NCI-H187 treated with DMSO at 0.1 percent for 48 hours (cell line): ENCODE measurements around the gene PCDHB10.
"Not testable (repeated sequence)": the region's sequence is repeated elsewhere in the genome, so short reads cannot be mapped to it uniquely, and the experiment has no call there.

Experiments used
- DNase-seq: peaks from one replicate; lab custom pipeline; 2025; lab: John Stamatoyannopoulos, UW

Gene PCDHB10

DNA sequence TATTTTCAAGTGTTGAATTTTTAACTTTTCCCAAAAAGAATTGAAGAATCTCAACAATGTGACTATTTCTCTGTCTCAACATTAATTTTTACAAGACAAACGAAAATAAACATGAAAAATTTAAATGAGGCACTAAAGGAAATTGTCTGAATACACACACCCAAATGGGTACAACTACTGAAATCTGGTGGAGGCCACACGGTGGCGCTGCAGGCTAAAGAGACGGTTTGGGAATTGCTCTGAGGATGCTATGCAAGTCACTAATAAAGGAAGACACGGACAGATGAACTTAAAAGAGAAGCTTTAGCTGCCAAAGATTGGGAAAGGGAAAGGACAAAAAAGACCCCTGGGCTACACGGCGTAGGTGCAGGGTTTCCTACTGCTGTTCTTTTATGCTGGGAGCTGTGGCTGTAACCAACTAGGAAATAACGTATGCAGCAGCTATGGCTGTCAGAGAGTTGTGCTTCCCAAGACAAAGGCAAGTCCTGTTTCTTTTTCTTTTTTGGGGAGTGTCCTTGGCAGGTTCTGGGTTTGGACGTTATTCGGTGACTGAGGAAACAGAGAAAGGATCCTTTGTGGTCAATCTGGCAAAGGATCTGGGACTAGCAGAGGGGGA lies at the start of gene PCDHB10:
TSS of gene PCDHB10 (plus strand) at position 244 of the 616 bp plus-strand sequence. CDS start at position 444, 200 bp downstream.
- no peak for DNase-seq

DNA sequence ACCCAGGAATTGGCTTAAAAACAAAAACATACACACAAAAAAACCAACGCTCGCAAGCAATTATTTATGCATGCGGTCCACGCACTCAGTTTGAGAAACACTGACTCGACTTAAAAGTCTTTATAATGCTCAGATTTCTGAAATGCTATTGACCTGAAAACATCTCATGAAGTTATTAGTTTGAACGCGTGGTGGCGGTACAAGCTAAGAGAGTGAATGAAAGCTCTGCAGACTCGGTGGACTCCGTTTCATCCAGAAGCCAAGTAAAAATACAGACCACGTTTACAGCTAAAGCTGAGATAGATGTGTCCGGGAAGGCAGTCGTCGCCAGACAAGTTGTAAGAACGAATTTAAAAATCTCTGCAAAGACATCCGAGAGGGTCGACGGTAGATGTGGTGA lies 42.3 kb upstream of the PCDHB10 start, which contains the start of gene PCDHB6:
TSS of gene PCDHB6 (plus strand) at position 246 of the 400 bp plus-strand sequence. CDS start 201 bp downstream, outside the sequence.
- no peak for DNase-seq

DNA sequence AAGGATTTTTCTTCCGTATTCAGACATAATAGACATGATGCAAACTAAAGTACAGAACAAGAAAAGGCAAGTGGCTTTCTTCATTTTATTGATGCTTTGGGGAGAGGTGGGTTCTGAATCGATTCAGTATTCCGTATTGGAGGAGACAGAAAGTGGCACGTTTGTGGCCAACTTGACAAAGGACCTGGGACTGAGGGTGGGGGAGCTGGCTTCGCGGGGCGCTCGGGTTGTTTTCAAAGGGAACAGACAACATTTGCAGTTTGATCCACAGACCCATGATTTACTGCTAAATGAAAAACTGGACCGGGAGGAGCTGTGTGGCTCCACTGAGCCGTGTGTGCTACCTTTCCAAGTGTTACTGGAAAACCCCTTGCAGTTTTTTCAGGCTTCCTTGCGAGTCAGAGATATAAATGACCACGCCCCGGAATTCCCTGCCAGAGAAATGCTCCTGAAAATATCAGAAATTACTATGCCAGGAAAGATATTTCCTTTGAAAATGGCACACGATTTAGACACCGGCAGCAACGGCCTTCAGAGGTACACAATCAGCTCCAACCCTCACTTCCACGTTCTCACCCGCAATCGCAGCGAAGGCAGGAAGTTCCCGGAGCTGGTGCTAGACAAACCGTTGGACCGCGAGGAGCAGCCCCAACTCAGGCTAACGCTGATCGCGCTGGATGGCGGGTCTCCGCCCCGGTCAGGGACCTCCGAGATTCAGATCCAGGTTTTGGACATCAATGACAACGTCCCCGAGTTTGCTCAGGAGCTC lies 41.7 kb upstream of the PCDHB10 start:
- no peak for DNase-seq

DNA sequence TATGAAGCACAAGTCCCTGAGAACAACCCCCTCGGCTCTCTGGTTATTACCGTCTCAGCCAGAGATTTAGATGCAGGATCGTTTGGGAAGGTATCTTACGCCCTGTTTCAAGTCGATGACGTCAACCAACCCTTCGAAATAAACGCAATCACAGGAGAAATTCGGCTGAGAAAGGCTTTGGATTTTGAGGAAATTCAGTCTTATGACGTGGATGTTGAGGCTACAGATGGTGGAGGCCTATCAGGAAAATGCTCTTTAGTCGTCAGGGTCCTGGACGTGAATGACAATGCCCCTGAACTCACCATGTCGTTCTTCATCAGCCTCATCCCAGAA lies 41.2 kb upstream of the PCDHB10 start:
- DNase-seq: no peak

DNA sequence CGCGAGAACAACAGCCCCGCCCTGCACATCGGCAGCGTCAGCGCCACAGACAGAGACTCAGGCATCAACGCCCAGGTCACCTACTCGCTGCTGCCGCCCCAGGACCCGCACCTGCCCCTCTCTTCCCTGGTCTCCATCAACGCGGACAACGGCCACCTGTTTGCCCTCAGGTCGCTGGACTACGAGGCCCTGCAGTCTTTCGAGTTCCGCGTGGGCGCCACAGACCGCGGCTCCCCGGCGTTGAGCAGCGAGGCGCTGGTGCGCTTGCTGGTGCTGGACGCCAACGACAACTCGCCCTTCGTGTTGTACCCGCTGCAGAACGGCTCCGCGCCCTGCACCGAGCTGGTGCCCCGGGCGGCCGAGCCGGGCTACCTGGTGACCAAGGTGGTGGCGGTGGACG lies 40.5 kb upstream of the PCDHB10 start:
- DNase-seq: not testable (repeated sequence)

GRCh38 chr5:141152096-141152495 lies 40.1 kb upstream of the PCDHB10 start:
- not testable (repeated sequence) for DNase-seq

- no peak for DNase-seq
Measured at GRCh38 chr5:141155540-141156374, 36.4 kb upstream of the PCDHB10 start.

- not testable (repeated sequence) for DNase-seq
Measured at GRCh38 chr5:141157356-141157755, 34.8 kb upstream of the PCDHB10 start.

DNA sequence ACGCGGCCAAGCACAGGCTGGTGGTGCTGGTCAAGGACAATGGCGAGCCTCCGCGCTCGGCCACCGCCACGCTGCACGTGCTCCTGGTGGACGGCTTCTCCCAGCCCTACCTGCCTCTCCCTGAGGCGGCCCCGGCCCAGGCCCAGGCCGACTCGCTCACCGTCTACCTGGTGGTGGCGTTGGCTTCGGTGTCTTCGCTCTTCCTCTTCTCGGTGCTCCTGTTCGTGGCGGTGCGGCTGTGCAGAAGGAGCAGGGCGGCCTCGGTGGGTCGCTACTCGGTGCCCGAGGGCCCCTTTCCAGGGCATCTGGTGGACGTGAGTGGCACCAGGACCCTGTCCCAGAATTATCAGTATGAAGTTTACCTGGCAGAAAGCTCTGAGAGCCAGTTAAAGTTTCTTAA lies 34.3 kb upstream of the PCDHB10 start:
- DNase-seq: not testable (repeated sequence)

DNA sequence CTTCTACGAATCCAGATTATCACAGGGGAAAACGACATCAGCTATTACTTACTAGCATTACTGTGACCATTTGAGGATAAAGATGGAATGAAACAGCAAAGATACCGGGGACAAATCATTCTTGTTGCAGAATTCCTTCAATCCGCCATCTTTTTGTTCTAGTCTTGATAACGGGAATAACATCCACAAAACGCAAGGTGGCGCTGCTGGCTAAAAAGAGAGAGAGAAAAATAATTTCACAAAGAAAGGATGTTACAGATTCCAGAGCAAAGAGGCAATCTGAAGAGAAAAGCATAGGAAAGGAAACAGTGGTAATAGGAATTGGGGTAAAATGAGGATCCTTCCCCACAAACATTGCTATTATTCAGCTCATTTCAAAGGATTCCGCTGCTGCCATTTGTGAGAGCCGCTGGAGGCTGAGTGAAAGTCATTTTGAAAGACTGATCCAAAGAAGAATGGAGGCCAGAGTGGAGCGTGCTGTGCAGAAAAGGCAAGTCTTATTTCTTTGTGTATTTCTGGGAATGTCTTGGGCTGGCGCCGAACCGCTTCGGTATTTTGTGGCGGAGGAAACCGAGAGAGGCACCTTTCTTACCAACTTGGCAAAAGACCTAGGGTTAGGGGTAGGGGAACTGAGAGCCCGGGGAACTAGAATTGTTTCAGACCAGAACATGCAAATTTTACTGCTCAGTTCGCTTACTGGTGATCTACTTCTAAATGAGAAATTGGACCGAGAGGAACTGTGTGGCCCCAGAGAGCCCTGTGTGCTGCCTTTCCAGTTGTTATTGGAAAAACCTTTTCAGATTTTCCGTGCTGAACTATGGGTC lies 19.6 kb upstream of the PCDHB10 start, which contains the start of gene PCDHB7:
TSS of gene PCDHB7 (plus strand) at position 264 of the 824 bp plus-strand sequence. CDS start at position 456, 192 bp downstream.
- DNase-seq: no peak

- not testable (repeated sequence) for DNase-seq
Measured at GRCh38 chr5:141174291-141175104, 17.7 kb upstream of the PCDHB10 start.

DNA sequence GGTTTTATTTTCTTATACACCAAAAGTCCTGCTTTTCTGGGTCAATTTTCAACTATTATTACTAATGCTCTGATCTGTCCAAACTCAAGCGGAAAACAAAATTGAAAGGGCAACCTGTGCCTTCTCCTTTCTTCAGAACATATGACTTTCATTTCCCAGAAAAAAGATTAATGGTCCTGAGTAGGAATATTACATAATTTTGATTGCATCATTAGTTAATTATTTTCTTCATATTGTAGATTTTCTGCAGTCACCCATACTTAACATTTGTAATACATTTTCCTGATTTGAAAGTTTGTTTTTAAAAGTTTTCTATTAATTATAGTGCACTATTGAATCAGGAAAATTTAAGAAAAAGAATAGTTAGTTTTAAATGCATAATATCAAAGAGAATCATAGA lies 16.2 kb upstream of the PCDHB10 start:
- DNase-seq: no peak

DNA sequence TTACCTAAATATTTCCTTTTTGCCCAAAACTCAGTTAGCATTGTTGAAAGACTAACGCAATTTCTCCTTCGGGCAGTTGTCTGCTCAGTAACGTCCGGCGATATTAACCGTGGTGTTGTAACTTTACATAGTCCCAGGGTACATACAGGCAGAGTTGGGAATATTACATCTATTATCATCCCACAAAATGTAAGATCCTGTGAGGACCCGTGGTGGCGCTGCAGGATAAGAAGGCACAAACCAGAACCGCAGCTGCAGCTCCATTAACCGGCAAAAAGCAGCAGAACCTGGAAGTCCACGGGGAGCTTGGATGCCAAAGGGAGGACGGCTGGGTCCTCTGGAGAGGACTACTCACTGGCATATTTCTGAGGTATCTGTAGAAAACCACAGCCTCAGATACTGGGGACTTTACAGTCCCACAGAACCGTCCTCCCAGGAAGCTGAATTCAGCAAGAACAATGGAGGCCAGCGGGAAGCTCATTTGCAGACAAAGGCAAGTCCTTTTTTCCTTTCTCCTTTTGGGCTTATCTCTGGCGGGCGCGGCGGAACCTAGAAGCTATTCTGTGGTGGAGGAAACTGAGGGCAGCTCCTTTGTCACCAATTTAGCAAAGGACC lies 14.5 kb upstream of the PCDHB10 start, which contains the start of gene PCDHB8:
TSS of gene PCDHB8 (plus strand) at position 214 of the 615 bp plus-strand sequence. CDS start at position 459, 245 bp downstream.
- not testable (repeated sequence) for DNase-seq

- not testable (repeated sequence) for DNase-seq
Measured at GRCh38 chr5:141179371-141179770, 12.8 kb upstream of the PCDHB10 start.

- DNase-seq: not testable (repeated sequence)
Measured at GRCh38 chr5:141179876-141180275, 12.3 kb upstream of the PCDHB10 start.

DNA sequence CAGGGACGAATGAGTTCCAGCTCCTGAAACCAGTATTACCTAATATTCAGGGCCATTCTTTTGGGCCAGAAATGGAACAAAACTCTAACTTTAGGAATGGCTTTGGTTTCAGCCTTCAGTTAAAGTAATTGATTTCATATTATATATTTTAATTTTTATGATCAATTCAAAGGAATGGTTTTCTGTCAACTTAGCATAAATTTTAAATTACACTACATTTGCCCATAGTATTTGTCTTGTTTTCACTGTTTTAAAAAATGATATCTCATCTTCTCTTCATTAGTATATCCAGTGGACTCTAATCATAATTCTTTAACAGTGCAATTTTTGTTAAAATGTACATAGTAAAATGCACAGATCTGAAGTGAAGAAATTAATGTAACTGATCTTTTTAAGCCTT lies 11.8 kb upstream of the PCDHB10 start:
- no peak for DNase-seq

- no peak for DNase-seq
Measured at GRCh38 chr5:141182248-141182647, 9.9 kb upstream of the PCDHB10 start, which contains the start of gene PCDHB16. Gene PCDHB16, plus strand, starts transcription at chr5:141182387. Its CDS starts 173 bp downstream, at chr5:141182560.

DNA sequence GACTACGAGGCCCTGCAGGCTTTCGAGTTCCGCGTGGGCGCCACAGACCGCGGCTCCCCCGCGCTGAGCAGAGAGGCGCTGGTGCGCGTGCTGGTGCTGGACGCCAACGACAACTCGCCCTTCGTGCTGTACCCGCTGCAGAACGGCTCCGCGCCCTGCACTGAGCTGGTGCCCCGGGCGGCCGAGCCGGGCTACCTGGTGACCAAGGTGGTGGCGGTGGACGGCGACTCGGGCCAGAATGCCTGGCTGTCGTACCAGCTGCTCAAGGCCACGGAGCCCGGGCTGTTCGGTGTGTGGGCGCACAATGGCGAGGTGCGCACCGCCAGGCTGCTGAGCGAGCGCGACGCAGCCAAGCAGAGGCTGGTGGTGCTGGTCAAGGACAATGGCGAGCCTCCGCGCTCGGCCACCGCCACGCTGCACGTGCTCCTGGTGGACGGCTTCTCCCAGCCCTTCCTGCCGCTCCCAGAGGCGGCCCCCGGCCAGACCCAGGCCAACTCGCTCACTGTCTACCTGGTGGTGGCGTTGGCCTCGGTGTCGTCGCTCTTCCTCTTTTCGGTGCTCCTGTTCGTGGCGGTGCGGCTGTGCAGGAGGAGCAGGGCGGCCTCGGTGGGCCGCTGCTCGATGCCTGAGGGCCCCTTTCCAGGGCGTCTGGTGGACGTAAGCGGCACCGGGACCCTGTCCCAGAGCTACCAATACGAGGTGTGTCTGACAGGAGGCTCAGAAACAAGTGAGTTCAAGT lies 7.9 kb upstream of the PCDHB10 start:
- DNase-seq: not testable (repeated sequence)

GRCh38 chr5:141186897-141187512 lies 5.1 kb upstream of the PCDHB10 start, which contains the start of gene PCDHB9:
Gene PCDHB9, plus strand, starts transcription at chr5:141187161. Its CDS starts 158 bp downstream, at chr5:141187319.
- peak; percentile 10 for DNase-seq
